SK-N-MC (cell line): Measurements from ENCODE around the gene STX12.

Source experiments
- EZH2 ChIP-seq: fragments of 200-600 bp; sonication (generic); IDR thresholded peaks from one replicate; pipeline ENCODE4 v1.6.1; 2017; ENCODE audit warnings: antibody characterized with exemption
- FOXP2 ChIP-seq: optimal IDR thresholded peaks from 2 replicates; pipeline ENCODE3; 2011; ENCODE audit warnings: mild to moderate bottlenecking, moderate library complexity; ENCODE audit not compliant: insufficient read depth; ENCODE audit errors: extremely low read length, control extremely low read depth
- POLR2AphosphoS5 ChIP-seq: IDR thresholded peaks from 2 replicates; pipeline ENCODE4 v1.6.1; 2012; ENCODE audit warnings: mild to moderate bottlenecking, low read depth, low read length, borderline replicate concordance

- no peak for TF ChIP-seq POLR2AphosphoS5
- TF ChIP-seq EZH2: no peak
- no peak for TF ChIP-seq FOXP2
Observed at GRCh38 chr1:27806758-27807157, 33.7 kb downstream of the STX12 start.
